ENCODE results near the gene HSD17B14. TPM values are rescaled to one million over a fixed set of nuclear protein-coding genes. Genes with fewer than 3 reads are reported as not detected.

HSD17B14 gene
- total and polyA plus RNA-seq, 2 of the 13 experiments (the other 11 are each of a cell fraction or from before 2014, with no cell fraction given), result 0.58 to 1.2 TPM

- peak; percentile 66 for TF ChIP-seq ZNF770 (CRISPR knock-in tag; IDR thresholded peaks at IDR 0.05)
- no peak for TF ChIP-seq ZUFSP (CRISPR knock-in tag; IDR thresholded peaks at IDR 0.05; ENCODE audit: borderline replicate concordance)
- no peak for TF ChIP-seq ZNF598 (CRISPR knock-in tag; IDR thresholded peaks at IDR 0.05; ENCODE audit: borderline replicate concordance)
- TF ChIP-seq NFKB2 (CRISPR knock-in tag; IDR thresholded peaks at IDR 0.05; ENCODE audit: borderline replicate concordance), result no peak
- no peak for TF ChIP-seq CENPBD1 (CRISPR knock-in tag; IDR thresholded peaks at IDR 0.05; ENCODE audit: borderline replicate concordance, low read depth)
- no peak for TF ChIP-seq ZNF10 (CRISPR knock-in tag; IDR thresholded peaks at IDR 0.05; ENCODE audit: borderline replicate concordance, low read depth)
- TF ChIP-seq HNRNPL (IDR thresholded peaks at IDR 0.05; ENCODE audit: low read depth, low read length), result no peak
- no peak for TF ChIP-seq SMAD9 (CRISPR knock-in tag; IDR thresholded peaks at IDR 0.05)
- TF ChIP-seq, protein P1, sequence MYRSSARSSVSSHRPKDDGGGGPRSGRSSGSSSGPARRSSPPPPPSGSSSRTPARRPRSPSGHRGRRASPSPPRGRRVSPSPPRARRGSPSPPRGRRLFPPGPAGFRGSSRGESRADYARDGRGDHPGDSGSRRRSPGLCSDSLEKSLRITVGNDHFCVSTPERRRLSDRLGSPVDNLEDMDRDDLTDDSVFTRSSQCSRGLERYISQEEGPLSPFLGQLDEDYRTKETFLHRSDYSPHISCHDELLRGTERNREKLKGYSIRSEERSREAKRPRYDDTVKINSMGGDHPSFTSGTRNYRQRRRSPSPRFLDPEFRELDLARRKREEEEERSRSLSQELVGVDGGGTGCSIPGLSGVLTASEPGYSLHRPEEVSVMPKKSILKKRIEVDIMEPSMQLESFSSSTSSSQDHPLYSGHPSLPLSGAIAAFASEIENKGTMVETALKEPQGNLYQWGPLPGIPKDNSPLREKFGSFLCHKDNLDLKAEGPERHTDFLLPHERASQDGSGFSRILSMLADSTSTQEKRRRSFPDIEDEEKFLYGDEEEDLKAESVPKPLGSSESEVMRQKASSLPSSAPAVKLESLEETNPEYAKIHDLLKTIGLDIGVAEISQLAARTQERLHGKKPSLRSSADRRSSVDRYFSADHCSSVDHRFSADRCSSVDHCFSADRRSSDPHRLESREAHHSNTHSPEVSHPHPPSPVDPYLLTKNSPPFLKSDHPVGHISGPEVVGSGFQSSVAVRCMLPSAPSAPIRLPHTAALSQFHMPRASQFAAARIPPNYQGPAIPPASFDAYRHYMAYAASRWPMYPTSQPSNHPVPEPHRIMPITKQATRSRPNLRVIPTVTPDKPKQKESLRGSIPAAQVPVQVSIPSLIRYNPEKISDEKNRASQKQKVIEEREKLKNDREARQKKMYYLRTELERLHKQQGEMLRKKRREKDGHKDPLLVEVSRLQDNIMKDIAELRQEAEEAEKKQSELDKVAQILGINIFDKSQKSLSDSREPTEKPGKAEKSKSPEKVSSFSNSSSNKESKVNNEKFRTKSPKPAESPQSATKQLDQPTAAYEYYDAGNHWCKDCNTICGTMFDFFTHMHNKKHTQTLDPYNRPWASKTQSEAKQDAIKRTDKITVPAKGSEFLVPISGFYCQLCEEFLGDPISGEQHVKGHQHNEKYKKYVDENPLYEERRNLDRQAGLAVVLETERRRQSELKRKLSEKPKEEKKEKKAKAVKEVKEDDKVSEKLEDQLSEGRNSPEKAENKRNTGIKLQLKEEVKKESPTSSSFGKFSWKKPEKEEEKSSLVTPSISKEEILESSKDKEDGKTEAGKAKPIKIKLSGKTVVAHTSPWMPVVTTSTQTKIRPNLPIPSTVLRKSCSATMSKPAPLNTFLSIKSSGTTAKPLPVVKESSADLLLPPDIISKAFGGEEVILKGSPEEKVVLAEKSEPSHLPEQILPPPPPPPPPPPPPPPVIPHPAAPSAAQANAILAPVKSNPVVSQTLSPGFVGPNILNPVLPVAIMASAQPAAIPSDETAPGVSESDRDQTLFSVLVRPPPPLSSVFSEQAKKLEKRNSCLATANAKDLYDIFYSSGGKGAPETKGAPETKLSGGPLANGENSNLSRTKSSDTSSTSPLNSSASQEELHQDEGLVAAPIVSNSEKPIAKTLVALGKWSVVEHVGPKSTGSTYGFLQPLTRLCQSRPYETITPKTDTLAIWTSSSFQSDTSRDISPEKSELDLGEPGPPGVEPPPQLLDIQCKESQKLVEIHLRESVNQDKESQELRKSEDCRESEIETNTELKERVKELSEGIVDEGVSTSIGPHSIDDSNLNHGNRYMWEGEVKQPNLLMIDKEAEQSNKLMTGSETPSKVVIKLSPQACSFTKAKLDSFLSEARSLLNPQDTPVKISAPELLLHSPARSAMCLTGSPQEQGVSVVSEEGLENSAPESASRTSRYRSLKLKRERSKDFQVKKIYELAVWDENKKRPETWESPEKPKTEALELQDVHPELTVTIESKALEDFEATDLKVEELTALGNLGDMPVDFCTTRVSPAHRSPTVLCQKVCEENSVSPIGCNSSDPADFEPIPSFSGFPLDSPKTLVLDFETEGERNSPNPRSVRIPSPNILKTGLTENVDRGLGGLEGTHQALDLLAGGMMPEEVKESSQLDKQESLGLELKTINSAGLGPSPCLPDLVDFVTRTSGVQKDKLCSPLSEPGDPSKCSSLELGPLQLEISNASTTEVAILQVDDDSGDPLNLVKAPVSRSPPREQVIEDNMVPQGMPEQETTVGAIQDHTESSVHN (CRISPR knock-in tag; IDR thresholded peaks at IDR 0.05), result no peak
- TF ChIP-seq CBX2 (IDR thresholded peaks at IDR 0.05; ENCODE audit: low read depth, low read length), result no peak
- no peak for TF ChIP-seq CBX2 (CRISPR knock-in tag; IDR thresholded peaks at IDR 0.05; ENCODE audit: low read depth)
- no peak for TF ChIP-seq ARID2 (CRISPR knock-in tag; IDR thresholded peaks at IDR 0.05; ENCODE audit: borderline replicate concordance)
- TF ChIP-seq ZNF138 (CRISPR knock-in tag; IDR thresholded peaks at IDR 0.05; ENCODE audit: low read depth), result no peak
- no peak for TF ChIP-seq ZNF3 (CRISPR knock-in tag; IDR thresholded peaks at IDR 0.05)
- no peak for TF ChIP-seq MED8 (CRISPR knock-in tag; IDR thresholded peaks at IDR 0.05; ENCODE audit: insufficient replicate concordance)
- 0 out of 2 replicates have a peak, but pooled peaks have one; percentile 18 for TF ChIP-seq ZNF331 (CRISPR knock-in tag; IDR thresholded peaks at IDR 0.05)
- TF ChIP-seq NCOR1 (IDR thresholded peaks at IDR 0.05; ENCODE audit: borderline replicate concordance, low read length), result no peak
These were observed 55.5 kb downstream of the HSD17B14 start (continued) for GRCh38 chr19:48780631-48781391.

All from HepG2 (cell line).